Measurements from ENCODE around the gene TTLL6.
A peak's percentile ranks its signal among the peaks of the same experiment; 100 is the strongest.
"Not testable (repeated sequence)": the region's sequence is repeated elsewhere in the genome, so short reads cannot be mapped to it uniquely, and the experiment has no call there.

Gene TTLL6

GRCh38 chr17:48720266-48721008 lies 96.6 kb downstream of the TTLL6 start:
- peaks cover 43% of the 10 kb centered on the region for H3K4me1 Mint-ChIP-seq (ENCODE audit: low read depth)
- no peaks in the 10 kb centered on the region for H3K36me3 Mint-ChIP-seq (ENCODE audit: low read depth)
- H3K27me3 Mint-ChIP-seq, result peaks cover 98% of the 10 kb centered on the region
- no peak overlapping the region for H3K4me3 Mint-ChIP-seq
- H3K27ac Mint-ChIP-seq, result peak overlapping the region; percentile 61
- DNase-seq, result no peak
- no peaks in the 10 kb centered on the region for H3K9me3 Mint-ChIP-seq

DNA sequence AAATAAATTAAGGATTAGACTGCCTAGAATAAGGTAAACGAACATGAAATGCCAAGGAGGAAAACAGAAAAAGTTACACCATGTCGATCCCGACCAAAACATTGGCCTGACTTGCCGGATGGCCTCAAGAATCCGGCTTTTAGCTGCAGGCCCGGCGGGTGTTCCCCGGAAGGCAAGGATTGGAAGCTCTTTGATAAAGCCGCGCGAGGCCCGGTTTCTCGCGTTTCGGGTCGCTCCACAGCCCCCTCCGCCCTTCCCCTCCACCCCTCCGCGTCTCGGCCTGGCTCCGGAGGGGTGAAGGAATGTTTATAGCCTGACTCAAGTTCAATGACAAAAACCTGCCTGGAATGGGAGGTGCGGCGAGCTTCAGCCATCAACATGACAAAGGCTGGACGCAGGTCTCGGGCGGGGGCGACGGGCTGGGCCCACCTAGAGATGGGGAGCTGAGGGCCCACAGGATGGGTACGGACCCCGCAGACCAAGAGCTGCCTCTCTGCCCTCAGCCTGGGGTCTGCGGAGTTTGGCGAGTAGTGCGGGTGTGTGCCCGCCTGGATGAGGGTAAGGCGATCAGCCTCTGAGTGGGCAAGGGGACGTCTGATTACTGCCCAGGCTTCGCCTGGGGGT lies 97.3 kb downstream of the TTLL6 start:
- no peaks in the 10 kb centered on the region for H3K36me3 Mint-ChIP-seq (ENCODE audit: low read depth)
- no peaks in the 10 kb centered on the region for H3K9me3 Mint-ChIP-seq
- peak; percentile 37 for DNase-seq
- no peak overlapping the region for H3K27ac Mint-ChIP-seq
- H3K27me3 Mint-ChIP-seq, result peaks cover 95% of the 10 kb centered on the region
- H3K4me3 Mint-ChIP-seq, result no peak overlapping the region
- H3K4me1 Mint-ChIP-seq (ENCODE audit: low read depth), result peaks cover 37% of the 10 kb centered on the region

DNA sequence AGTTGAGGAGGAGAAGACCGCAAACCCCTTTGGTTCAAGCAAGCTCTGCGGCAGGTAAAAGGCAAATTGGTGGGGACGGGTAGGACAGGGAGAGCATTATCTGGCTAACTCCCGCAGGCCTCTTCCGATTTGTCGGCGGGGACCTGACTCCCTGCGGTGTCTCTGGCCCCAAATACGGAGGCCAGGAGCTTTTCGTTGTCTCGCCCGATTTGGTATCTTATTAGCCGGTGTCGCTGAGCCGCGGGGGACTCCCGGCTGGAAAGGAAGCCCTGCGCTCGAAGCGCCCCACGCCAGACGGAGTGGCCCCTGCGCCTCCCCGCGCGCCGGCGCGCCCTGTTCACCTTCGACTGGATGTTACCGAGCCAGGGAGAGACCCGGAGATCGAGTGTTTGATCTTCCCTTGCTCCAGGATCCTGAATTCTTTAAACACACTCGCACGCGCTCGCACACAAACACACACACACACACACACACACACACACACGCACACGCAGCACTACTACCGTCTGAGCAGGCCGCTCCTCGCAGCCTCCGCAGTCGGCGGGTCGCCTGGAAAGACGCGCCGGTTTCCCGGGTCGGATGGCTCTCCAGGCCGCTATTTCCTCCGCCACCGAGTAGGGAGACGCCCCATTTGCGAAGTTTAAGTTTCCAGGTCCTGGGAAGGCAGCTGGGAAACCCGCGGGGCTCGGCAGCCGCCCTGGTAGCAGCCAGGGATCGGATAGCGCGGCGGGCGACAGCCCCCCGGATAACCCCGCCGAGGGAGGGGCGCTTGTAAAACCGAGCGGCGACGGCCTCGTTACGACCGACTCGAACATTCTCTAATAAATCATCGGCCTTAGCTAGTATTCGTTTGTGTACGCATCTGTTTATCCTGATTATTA lies 98.0 kb downstream of the TTLL6 start:
- H3K27me3 Mint-ChIP-seq, result peaks cover 95% of the 10 kb centered on the region
- H3K36me3 Mint-ChIP-seq (ENCODE audit: low read depth), result no peaks in the 10 kb centered on the region
- H3K9me3 Mint-ChIP-seq, result no peaks in the 10 kb centered on the region
- H3K4me3 Mint-ChIP-seq, result peak overlapping the region; percentile 47
- H3K27ac Mint-ChIP-seq, result peak overlapping the region; percentile 80
- H3K4me1 Mint-ChIP-seq (ENCODE audit: low read depth), result peaks cover 29% of the 10 kb centered on the region
- DNase-seq, result peak; percentile 50

DNA sequence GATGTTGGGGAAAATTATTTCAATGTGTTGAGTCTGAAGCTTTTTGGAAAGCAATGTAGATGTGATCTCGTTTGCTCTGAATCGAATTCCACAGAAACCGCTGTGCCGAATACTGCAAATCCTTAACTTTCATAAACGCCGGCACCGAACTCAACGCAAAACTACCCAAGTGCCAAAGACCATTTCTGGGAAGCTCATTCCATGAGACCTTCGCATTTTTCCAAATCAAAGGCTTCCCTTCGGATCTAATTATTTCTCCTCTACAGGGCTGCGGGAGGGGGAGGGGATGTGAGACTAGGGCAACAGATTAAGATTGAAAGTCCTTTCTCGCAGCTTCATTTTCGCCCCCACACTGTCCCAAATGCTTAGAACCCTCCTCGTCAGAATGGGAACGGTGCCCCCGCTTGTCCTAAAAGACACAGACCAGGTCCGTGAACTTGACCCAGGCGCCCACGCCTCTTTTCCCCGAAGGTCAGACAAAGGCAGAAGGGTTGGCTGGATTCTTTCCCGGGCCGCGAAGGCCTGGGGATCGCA lies 98.7 kb downstream of the TTLL6 start:
- peak; percentile 36 for DNase-seq
- no peaks in the 10 kb centered on the region for H3K9me3 Mint-ChIP-seq
- peaks cover 93% of the 10 kb centered on the region for H3K27me3 Mint-ChIP-seq
- H3K4me1 Mint-ChIP-seq (ENCODE audit: low read depth), result peaks cover 22% of the 10 kb centered on the region
- H3K27ac Mint-ChIP-seq, result peak overlapping the region; percentile 80
- peak overlapping the region; percentile 47 for H3K4me3 Mint-ChIP-seq
- no peaks in the 10 kb centered on the region for H3K36me3 Mint-ChIP-seq (ENCODE audit: low read depth)

DNA sequence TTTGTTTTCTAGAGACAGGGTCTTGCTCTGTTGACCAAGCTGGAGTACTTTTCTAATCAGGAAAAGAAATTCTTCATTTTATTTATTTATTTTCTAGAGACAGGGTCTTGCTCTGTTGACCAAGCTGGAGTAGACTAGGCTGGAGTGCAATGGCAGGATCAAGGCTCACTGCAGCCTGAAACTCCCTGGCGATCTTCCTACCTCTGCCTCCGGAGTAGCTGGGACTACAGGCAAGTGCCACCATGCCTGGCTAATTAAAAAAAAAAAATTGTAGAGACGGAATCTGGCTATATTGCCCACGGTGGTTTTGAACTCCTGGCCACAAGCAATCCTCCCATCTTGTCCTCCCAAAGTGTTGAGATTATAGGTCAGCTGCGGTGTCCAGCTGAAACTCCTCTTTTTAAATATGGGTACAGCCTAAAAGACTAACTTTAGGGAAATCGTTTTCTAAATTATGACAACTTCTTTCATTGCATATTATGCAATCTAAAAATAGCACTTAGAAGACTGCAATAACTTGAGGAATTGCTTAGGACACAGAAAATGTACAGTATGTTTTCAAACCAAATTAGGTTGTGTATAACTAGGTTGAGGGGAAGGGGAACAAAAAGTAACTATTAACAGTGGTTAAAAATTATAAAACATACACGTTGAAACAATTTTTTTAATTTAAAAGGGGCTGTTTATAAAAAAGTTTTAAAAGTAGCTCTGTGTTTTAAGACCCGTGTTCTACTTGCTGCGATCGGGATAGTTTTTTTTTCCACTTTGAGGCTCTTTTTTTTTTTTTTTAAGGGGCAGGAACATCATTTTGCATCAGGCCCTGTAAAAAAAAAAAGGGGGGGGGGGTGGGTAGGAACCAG lies 99.4 kb downstream of the TTLL6 start:
- peaks cover 19% of the 10 kb centered on the region for H3K4me1 Mint-ChIP-seq (ENCODE audit: low read depth)
- H3K27ac Mint-ChIP-seq, result no peak overlapping the region
- DNase-seq, result no peak
- H3K9me3 Mint-ChIP-seq, result no peaks in the 10 kb centered on the region
- H3K27me3 Mint-ChIP-seq, result peaks cover 89% of the 10 kb centered on the region
- H3K4me3 Mint-ChIP-seq, result no peak overlapping the region
- H3K36me3 Mint-ChIP-seq (ENCODE audit: low read depth), result no peaks in the 10 kb centered on the region

- not testable (repeated sequence) for DNase-seq; H3K36me3 Mint-ChIP-seq (ENCODE audit: low read depth); H3K4me3 Mint-ChIP-seq; H3K9me3 Mint-ChIP-seq; H3K27ac Mint-ChIP-seq
- Mint-ChIP-seq H3K27me3 (peaks cover 84% of the 10 kb centered on the region), H3K4me1 (ENCODE audit: low read depth) (peaks cover 19% of the 10 kb centered on the region)
Observed at GRCh38 chr17:48716549-48716948, 100.5 kb downstream of the TTLL6 start.

DNA sequence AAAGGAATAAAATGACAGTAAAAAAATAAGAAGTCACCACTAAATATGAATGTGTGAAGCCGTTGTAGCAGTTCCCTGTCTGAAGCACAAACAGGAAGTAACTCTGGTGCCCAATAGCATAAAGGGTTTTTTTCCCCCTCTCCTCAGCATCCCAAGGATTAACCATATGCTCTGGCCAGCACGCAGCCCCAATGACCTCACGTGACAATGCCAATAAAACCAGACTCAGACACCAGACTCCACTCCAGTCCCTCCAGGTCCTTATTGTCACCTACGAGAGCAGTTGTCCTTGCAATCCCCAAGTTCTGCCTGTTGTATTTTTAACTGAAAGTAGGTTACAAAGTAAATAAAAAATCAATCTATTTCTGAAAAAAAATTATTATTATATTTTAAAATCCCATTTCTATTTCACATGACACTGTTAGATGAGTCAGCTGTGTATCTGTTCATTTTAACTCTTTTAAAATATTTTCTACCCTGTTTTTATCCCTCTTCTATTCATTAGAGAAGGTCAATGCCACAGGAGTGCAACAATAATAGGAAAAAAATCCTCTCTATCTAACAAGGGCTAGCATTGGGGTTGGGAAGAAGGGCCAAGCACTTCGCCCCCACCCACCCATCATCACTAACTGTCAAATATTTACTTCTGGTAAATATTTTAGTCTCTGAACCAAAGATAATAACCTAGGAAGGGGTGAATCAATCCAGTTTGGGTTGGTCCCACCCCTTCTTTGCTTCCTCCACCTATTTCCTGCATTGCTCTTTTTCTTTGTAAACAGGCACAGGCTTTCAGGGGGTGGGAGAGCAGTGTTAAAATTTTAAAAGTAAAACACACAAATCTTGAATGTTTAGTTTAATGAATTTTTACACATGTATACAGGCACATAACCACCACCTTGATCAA lies 101.3 kb downstream of the TTLL6 start:
- Mint-ChIP-seq H3K4me3 (no peak overlapping the region), H3K9me3 (no peaks in the 10 kb centered on the region)

More for the DNA sequence above, 101.3 kb downstream of the TTLL6 start:
- Mint-ChIP-seq H3K27me3 (peaks cover 83% of the 10 kb centered on the region), H3K27ac (no peak overlapping the region), H3K4me1 (ENCODE audit: low read depth) (peaks cover 19% of the 10 kb centered on the region), H3K36me3 (ENCODE audit: low read depth) (no peaks in the 10 kb centered on the region)
- no peak for DNase-seq

Measured in activated T-cell treated with anti-CD3 and anti-CD28 coated beads, Interleukin-2, amount 50 U/mL, for 24 hours (primary cell).